NCI-H345 (cell line): Measurements from ENCODE around the gene AIP.
"Not testable (repeated sequence)": the region's sequence is repeated elsewhere in the genome, so short reads cannot be mapped to it uniquely, and the experiment has no call there.

Experiments
- DNase-seq: peaks from one replicate; lab custom pipeline; 2025; lab: John Stamatoyannopoulos, UW

AIP gene

GRCh38 chr11:67507242-67507863 lies 24.5 kb downstream of the AIP start:
- DNase-seq = no peak

GRCh38 chr11:67507864-67508485 lies 25.1 kb downstream of the AIP start, which contains the start of gene CDK2AP2:
Gene CDK2AP2 (minus strand): TSS chr11:67508162. CDS start chr11:67508082, 80 bp downstream.
- peak; percentile 100 for DNase-seq

- DNase-seq = peak; percentile 98
Measured at GRCh38 chr11:67508486-67509121, 25.8 kb downstream of the AIP start.

- no peak for DNase-seq
Measured at GRCh38 chr11:67510023-67510345, 27.2 kb downstream of the AIP start.

GRCh38 chr11:67511558-67511957 lies 28.7 kb downstream of the AIP start:
- DNase-seq = not testable (repeated sequence)

- DNase-seq = no peak
Measured at GRCh38 chr11:67514116-67514515, 31.3 kb downstream of the AIP start.

- DNase-seq = no peak
Measured at GRCh38 chr11:67516806-67517205, 34.0 kb downstream of the AIP start.

GRCh38 chr11:67517784-67518552 lies 35.1 kb downstream of the AIP start:
- DNase-seq = no peak

GRCh38 chr11:67519726-67520125 lies 36.9 kb downstream of the AIP start:
- no peak for DNase-seq

GRCh38 chr11:67520856-67521824 lies 38.3 kb downstream of the AIP start:
- DNase-seq = no peak

- DNase-seq = no peak
Measured at GRCh38 chr11:67521924-67522323, 39.1 kb downstream of the AIP start.

GRCh38 chr11:67522338-67522737 lies 39.5 kb downstream of the AIP start:
- DNase-seq = no peak

- DNase-seq = no peak
Measured at GRCh38 chr11:67522844-67523555, 40.2 kb downstream of the AIP start, which contains the start of gene CABP2. Gene CABP2 (minus strand): TSS chr11:67523446. CDS start chr11:67523326, 120 bp downstream.

GRCh38 chr11:67523556-67524479 lies 41.0 kb downstream of the AIP start:
- DNase-seq = no peak

GRCh38 chr11:67524480-67524808 lies 41.6 kb downstream of the AIP start:
- no peak for DNase-seq

GRCh38 chr11:67525275-67525976 lies 42.6 kb downstream of the AIP start:
- no peak for DNase-seq

GRCh38 chr11:67528376-67528775 lies 45.5 kb downstream of the AIP start:
- no peak for DNase-seq

GRCh38 chr11:67530282-67530592 lies 47.4 kb downstream of the AIP start:
- no peak for DNase-seq

- DNase-seq = no peak
Measured at GRCh38 chr11:67532889-67533288, 50.1 kb downstream of the AIP start.
